Muscle of leg (tissue), 11 donors: ENCODE data around the gene ZNF30. TPM values are rescaled to one million over a fixed set of nuclear protein-coding genes. Genes with fewer than 3 reads are reported as not detected.
"Not testable (repeated sequence)": the region's sequence is repeated elsewhere in the genome, so short reads cannot be mapped to it uniquely, and the experiment has no call there.

ENCODE experiments used
- DNase-seq: peaks from one replicate; pipeline ENCODE4 v3.0.0; 2013
- H3K27ac ChIP-seq: one replicate; pipeline ENCODE4 v1.5.1; 2013; ENCODE audit warnings: mild to moderate bottlenecking, low read length, control low read depth
- H3K27me3 ChIP-seq: one replicate; pipeline ENCODE4 v1.6.1; 2013; ENCODE audit warnings: low read length; ENCODE audit not compliant: control insufficient read depth, insufficient read depth
- H3K36me3 ChIP-seq: one replicate; pipeline ENCODE4 v1.6.1; 2013; ENCODE audit warnings: low read length; ENCODE audit not compliant: control insufficient read depth, insufficient read depth
- H3K4me1 ChIP-seq: one replicate; pipeline ENCODE4 v1.6.1; 2013; ENCODE audit warnings: low read length; ENCODE audit not compliant: control insufficient read depth, insufficient read depth
- H3K4me3 ChIP-seq: one replicate; pipeline ENCODE4 v1.5.1; 2013; ENCODE audit warnings: low read length, control low read depth
- H3K9me3 ChIP-seq: replicated peaks from 2 replicates; pipeline ENCODE4 v1.6.1; 2013; ENCODE audit warnings: low read depth, low read length; ENCODE audit not compliant: control insufficient read depth
- WGBS: methylation state at CpG from one replicate; pipeline ENCODE4 v1.1.5; 2013; ENCODE audit warnings: missing lambda C conversion rate; ENCODE audit not compliant: insufficient coverage; 5-methylcytosine and 5-hydroxymethylcytosine counted together
- polyA plus RNA-seq, 8 donors: library from polyadenylated mRNA; unstranded; fragments of 120-200 nt; gene quantifications; one replicate each; pipeline versions ENCODE4 v1.2.1 to v1.2.3, GENCODE V29; 2013; ENCODE audit warnings: inconsistent platforms in 1 of 8, low replicate concordance in 1 of 8; ENCODE audit not compliant: insufficient read length in 8 of 8, insufficient read depth in 1 of 8
- total RNA-seq: library from RNA; stranded (reverse); fragments of 120-200 nt; gene quantifications from one replicate; pipeline ENCODE4 v1.2.4, GENCODE V29; 2013

Gene ZNF30
- total and polyA plus RNA-seq, 9 donors, result 2.8 to 4.9 (median 3.7) TPM

GRCh38 chr19:34969721-34970120 is 43.0 kb downstream of the ZNF30 start:
- Histone ChIP-seq H3K27me3 (no peaks in the 10 kb centered on the region), H3K4me3 (no peak overlapping the region), H3K9me3 (peaks cover 9% of the 10 kb centered on the region), H3K36me3 (no peaks in the 10 kb centered on the region), H3K4me1 (peaks cover 2% of the 10 kb centered on the region), H3K27ac (no peak overlapping the region)
- WGBS, result no CpG with 5 or more reads among the region's 6 CpGs
- DNase-seq, result no peak

- DNase-seq, H3K9me3 ChIP-seq, H3K4me1 ChIP-seq, H3K27me3 ChIP-seq, H3K27ac ChIP-seq, H3K36me3 ChIP-seq, H3K4me3 ChIP-seq: not testable (repeated sequence)
- WGBS, result 85% methylated on average over 2 of the region's 12 CpGs
Observed at GRCh38 chr19:34970185-34970780, 43.6 kb downstream of the ZNF30 start.

- no peak overlapping the region for H3K4me3 ChIP-seq
- no peak for DNase-seq
- peaks cover 12% of the 10 kb centered on the region for H3K9me3 ChIP-seq
- no peaks in the 10 kb centered on the region for H3K36me3 ChIP-seq
- H3K27ac ChIP-seq, result no peak overlapping the region
- H3K27me3 ChIP-seq, result peaks cover 3% of the 10 kb centered on the region
- WGBS, result no CpG with 5 or more reads among the region's 7 CpGs
- peaks cover 2% of the 10 kb centered on the region for H3K4me1 ChIP-seq
Observed at GRCh38 chr19:34972163-34972705, 45.5 kb downstream of the ZNF30 start.

GRCh38 chr19:34974646-34975045 is 47.9 kb downstream of the ZNF30 start:
- WGBS, result 33% methylated on average over 1 of the region's 5 CpGs
- H3K4me1 ChIP-seq, result peaks cover 2% of the 10 kb centered on the region
- no peaks in the 10 kb centered on the region for H3K36me3 ChIP-seq
- peaks cover 4% of the 10 kb centered on the region for H3K27me3 ChIP-seq
- no peak overlapping the region for H3K4me3 ChIP-seq
- no peak overlapping the region for H3K27ac ChIP-seq
- DNase-seq, result no peak
- H3K9me3 ChIP-seq, result peaks cover 6% of the 10 kb centered on the region

GRCh38 chr19:34975056-34975455 is 48.4 kb downstream of the ZNF30 start:
- Histone ChIP-seq H3K4me3 (no peak overlapping the region), H3K4me1 (peaks cover 2% of the 10 kb centered on the region), H3K27me3 (peaks cover 6% of the 10 kb centered on the region), H3K27ac (no peak overlapping the region), H3K36me3 (no peaks in the 10 kb centered on the region), H3K9me3 (peaks cover 6% of the 10 kb centered on the region)
- no CpG with 5 or more reads among the region's 5 CpGs for WGBS
- DNase-seq, result no peak

GRCh38 chr19:34976611-34977010 is 49.9 kb downstream of the ZNF30 start:
- peaks cover 6% of the 10 kb centered on the region for H3K9me3 ChIP-seq
- no peak overlapping the region for H3K27ac ChIP-seq
- WGBS, result 100% methylated on average over 1 of the region's 3 CpGs
- H3K4me1 ChIP-seq, result peaks cover 2% of the 10 kb centered on the region
- H3K36me3 ChIP-seq, result no peaks in the 10 kb centered on the region
- peaks cover 6% of the 10 kb centered on the region for H3K27me3 ChIP-seq
- DNase-seq, result no peak
- H3K4me3 ChIP-seq, result no peak overlapping the region

- H3K9me3 ChIP-seq, result peaks cover 6% of the 10 kb centered on the region
- no peak overlapping the region for H3K4me3 ChIP-seq
- 83% methylated on average over 7 of the region's 12 CpGs for WGBS
- no peak overlapping the region for H3K27ac ChIP-seq
- no peak for DNase-seq
- no peaks in the 10 kb centered on the region for H3K36me3 ChIP-seq
- H3K4me1 ChIP-seq, result no peaks in the 10 kb centered on the region
- H3K27me3 ChIP-seq, result peaks cover 6% of the 10 kb centered on the region
Observed at GRCh38 chr19:34979819-34980640, 53.3 kb downstream of the ZNF30 start.

GRCh38 chr19:34982275-34982674 is 55.6 kb downstream of the ZNF30 start:
- H3K36me3 ChIP-seq, result no peaks in the 10 kb centered on the region
- H3K27ac ChIP-seq, result no peak overlapping the region
- no peaks in the 10 kb centered on the region for H3K9me3 ChIP-seq
- H3K4me1 ChIP-seq, result peaks cover 3% of the 10 kb centered on the region
- DNase-seq, result no peak
- peaks cover 3% of the 10 kb centered on the region for H3K27me3 ChIP-seq
- H3K4me3 ChIP-seq, result no peak overlapping the region
- no CpG with 5 or more reads among the region's 5 CpGs for WGBS

- Histone ChIP-seq H3K27me3 (peaks cover 3% of the 10 kb centered on the region), H3K9me3 (no peaks in the 10 kb centered on the region), H3K36me3 (no peaks in the 10 kb centered on the region), H3K4me1 (peaks cover 3% of the 10 kb centered on the region), H3K27ac (no peak overlapping the region), H3K4me3 (no peak overlapping the region)
- WGBS, result 86% methylated on average over 1 of the region's 4 CpGs
- no peak for DNase-seq
Observed at GRCh38 chr19:34983786-34984185, 57.1 kb downstream of the ZNF30 start.

- DNase-seq, result no peak
- peaks cover 3% of the 10 kb centered on the region for H3K4me1 ChIP-seq
- no peaks in the 10 kb centered on the region for H3K36me3 ChIP-seq
- no peak overlapping the region for H3K4me3 ChIP-seq
- no peak overlapping the region for H3K27ac ChIP-seq
- peaks cover 3% of the 10 kb centered on the region for H3K27me3 ChIP-seq
- no peaks in the 10 kb centered on the region for H3K9me3 ChIP-seq
- WGBS, result no CpG with 5 or more reads among the region's 3 CpGs
Observed at GRCh38 chr19:34984287-34984686, 57.6 kb downstream of the ZNF30 start.
